A673 (cell line): ENCODE measurements around the gene TRAM2. TPM values are rescaled to one million over a fixed set of nuclear protein-coding genes. Genes with fewer than 3 reads are reported as not detected.

Source experiments
- BruUV-seq: library from RNA; stranded (reverse); fragments of 400-500 nt; replicated peaks from 2 replicates; lab custom pipeline; 2021; lab: Mats Ljungman, UMichigan
- CTCF ChIA-PET: fragments of 300-600 bp; sonication (Branson Sonifier 250); formaldehyde crosslinking; loops from one replicate; lab custom pipeline; 2022; ENCODE audit warnings: antibody characterized with exemption; lab: Charles Lee
- POLR2A ChIA-PET: fragments of 300-600 bp; sonication (Branson Sonifier 250); formaldehyde crosslinking; loops from one replicate; lab custom pipeline; 2022; ENCODE audit warnings: antibody characterized with exemption; ENCODE audit not compliant: low non-redundant PET; lab: Charles Lee
- DNase-seq: peaks from one replicate; pipeline ENCODE4 v3.0.0-alpha.2; 2015; ENCODE audit warnings: low spot score
- H3K27ac ChIP-seq: fragments of 200-600 bp; sonication (generic); 2 replicates; pipeline ENCODE4 v1.5.1; 2016; ENCODE audit warnings: mixed run types, low read depth, mild to moderate bottlenecking, mixed read lengths, antibody characterized with exemption, low read length; ENCODE audit not compliant: poor library complexity, severe bottlenecking
- H3K27me3 ChIP-seq: fragments of 200-600 bp; sonication (generic); replicated peaks from 2 replicates; pipeline ENCODE4 v1.6.1; 2017; ENCODE audit warnings: mixed run types, low read depth, mild to moderate bottlenecking, mixed read lengths, antibody characterized with exemption, low read length; ENCODE audit not compliant: insufficient read depth, poor library complexity
- H3K36me3 ChIP-seq: fragments of 200-600 bp; sonication (generic); 2 replicates; pipeline ENCODE4 v1.6.1; 2016; ENCODE audit warnings: mixed run types, mild to moderate bottlenecking, mixed read lengths, antibody characterized with exemption, low read length; ENCODE audit not compliant: insufficient read depth, poor library complexity, severe bottlenecking
- H3K4me1 ChIP-seq: fragments of 200-600 bp; sonication (generic); 2 replicates; pipeline ENCODE4 v1.6.1; 2017; ENCODE audit warnings: mixed run types, mild to moderate bottlenecking, mixed read lengths, antibody characterized with exemption, low read length; ENCODE audit not compliant: insufficient read depth, poor library complexity, severe bottlenecking
- H3K4me3 ChIP-seq: fragments of 200-600 bp; sonication (generic); 2 replicates; pipeline ENCODE4 v1.5.1; 2016; ENCODE audit warnings: low read depth, mixed run types, mild to moderate bottlenecking, mixed read lengths, low read length; ENCODE audit not compliant: poor library complexity, severe bottlenecking
- H3K9me3 ChIP-seq: fragments of 200-600 bp; sonication (generic); 2 replicates; pipeline ENCODE4 v1.6.1; 2016; ENCODE audit warnings: mixed run types, low read depth, mild to moderate bottlenecking, mixed read lengths, antibody characterized with exemption, low read length; ENCODE audit not compliant: poor library complexity, severe bottlenecking
- EZH2 ChIP-seq: fragments of 200-600 bp; sonication (generic); IDR thresholded peaks from 2 replicates; pipeline ENCODE4 v1.6.1; 2017; ENCODE audit warnings: borderline replicate concordance, low read depth, mild to moderate bottlenecking, mixed read lengths, antibody characterized with exemption, low read length; ENCODE audit not compliant: poor library complexity, severe bottlenecking
- intact Hi-C: fragments of 100-400 bp; cut with micrococcal nuclease; formaldehyde crosslinking; loops from one replicate; pipeline ENCODE4 v1.10.0; 2022; ENCODE audit not compliant: unreplicated experiment
- total RNA-seq: library from RNA; stranded (reverse); gene quantifications from 2 replicates; pipeline ENCODE4 v1.2.3, GENCODE V29; 2021
- TF ChIP-seq, protein P1 (sequence below): fragments of 300-800, 200-600 bp; sonication (generic); conservative IDR thresholded peaks from 2 replicates; pipeline ENCODE4 v1.5.1; 2017; ENCODE audit warnings: low read depth, mild to moderate bottlenecking, antibody characterized with exemption, low read length, moderate library complexity, mixed read lengths

The TRAM2 gene
- total RNA-seq, 1 experiment from 2014 or later = 21.9 TPM

DNA sequence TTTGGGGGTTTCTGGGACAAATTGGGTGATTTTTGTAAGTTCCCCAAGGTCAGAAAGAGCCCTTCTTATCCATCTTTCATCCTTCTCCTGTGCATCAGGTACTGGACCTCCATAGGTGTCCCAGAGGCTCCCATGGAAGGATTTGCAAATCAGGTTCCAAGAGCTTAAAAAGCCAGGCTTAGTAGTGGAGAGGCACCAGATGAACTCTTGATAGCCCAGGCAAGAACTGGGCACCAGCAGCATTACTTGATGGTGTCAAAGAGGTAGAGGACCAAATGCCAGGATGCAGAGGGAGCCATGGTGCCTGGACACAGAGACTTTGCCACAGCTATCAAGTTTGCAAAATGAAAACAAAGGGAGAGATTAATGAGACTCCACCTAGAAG, 20.9 kb upstream of the TRAM2 start:
- H3K27ac ChIP-seq = no peak overlapping the region
- intact Hi-C loops = loop anchor here (1.0 kb wide), 1 partner anchor 181 kb away; no protein-coding TSS in a partner anchor
- DNase-seq = no peak
- ChIA-PET POLR2A (no interaction called here), CTCF (interaction anchor here (0.5 to 1.1 kb wide), 6 partner anchors 9 to 190 kb away, joined by 3 to 8 read pairs (median 3); no protein-coding TSS in a partner anchor)
- no peaks in the 10 kb centered on the region for H3K36me3 ChIP-seq
- no peak overlapping the region for H3K4me3 ChIP-seq
- H3K27me3 ChIP-seq = no peaks in the 10 kb centered on the region
- no TSS peak for BruUV-seq
- TF ChIP-seq, protein P1, sequence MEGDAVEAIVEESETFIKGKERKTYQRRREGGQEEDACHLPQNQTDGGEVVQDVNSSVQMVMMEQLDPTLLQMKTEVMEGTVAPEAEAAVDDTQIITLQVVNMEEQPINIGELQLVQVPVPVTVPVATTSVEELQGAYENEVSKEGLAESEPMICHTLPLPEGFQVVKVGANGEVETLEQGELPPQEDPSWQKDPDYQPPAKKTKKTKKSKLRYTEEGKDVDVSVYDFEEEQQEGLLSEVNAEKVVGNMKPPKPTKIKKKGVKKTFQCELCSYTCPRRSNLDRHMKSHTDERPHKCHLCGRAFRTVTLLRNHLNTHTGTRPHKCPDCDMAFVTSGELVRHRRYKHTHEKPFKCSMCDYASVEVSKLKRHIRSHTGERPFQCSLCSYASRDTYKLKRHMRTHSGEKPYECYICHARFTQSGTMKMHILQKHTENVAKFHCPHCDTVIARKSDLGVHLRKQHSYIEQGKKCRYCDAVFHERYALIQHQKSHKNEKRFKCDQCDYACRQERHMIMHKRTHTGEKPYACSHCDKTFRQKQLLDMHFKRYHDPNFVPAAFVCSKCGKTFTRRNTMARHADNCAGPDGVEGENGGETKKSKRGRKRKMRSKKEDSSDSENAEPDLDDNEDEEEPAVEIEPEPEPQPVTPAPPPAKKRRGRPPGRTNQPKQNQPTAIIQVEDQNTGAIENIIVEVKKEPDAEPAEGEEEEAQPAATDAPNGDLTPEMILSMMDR = no peak
- no peak for TF ChIP-seq EZH2
- no peaks in the 10 kb centered on the region for H3K9me3 ChIP-seq
- peaks cover 20% of the 10 kb centered on the region for H3K4me1 ChIP-seq

DNA sequence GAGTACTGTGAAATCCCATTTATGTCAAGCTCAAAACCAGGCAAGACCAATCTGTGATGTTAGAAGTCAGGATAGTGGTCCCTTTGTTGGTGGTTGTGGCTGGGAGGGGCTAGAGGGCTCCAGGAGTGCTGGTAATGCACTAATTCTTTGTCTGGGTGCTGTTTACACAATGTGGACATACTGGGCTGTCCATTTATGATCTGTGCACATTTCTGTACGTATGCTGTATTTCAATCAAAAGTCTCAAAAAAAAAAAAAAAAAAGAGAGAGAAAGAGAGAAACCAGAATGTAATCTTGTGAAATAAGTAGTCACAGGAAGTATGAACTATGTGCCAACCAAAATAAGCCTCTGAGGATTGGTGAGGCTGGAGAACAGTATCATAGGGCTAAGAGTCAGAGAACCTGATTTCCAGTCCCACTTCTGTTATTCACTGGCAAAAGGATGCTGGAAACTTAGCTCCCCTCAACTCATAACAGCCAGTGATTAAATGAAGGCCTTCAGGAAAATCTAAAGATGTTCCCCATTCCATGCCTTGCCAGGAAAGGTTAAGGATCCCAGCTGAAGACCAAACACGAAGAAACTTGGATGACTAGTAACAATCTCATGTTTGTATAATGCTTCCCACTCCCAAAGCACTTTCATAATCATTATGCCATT, 19.6 kb upstream of the TRAM2 start:
- Histone ChIP-seq H3K27me3 (no peaks in the 10 kb centered on the region), H3K4me3 (no peak overlapping the region), H3K36me3 (no peaks in the 10 kb centered on the region), H3K4me1 (peaks cover 20% of the 10 kb centered on the region), H3K9me3 (no peaks in the 10 kb centered on the region), H3K27ac (no peak overlapping the region)
- TF ChIP-seq, protein P1 = no peak
- TF ChIP-seq EZH2 = no peak
- no peak for DNase-seq
- ChIA-PET POLR2A (no interaction called here), CTCF (no interaction called here)
- intact Hi-C loops = no loop called here
- no TSS peak for BruUV-seq

DNA sequence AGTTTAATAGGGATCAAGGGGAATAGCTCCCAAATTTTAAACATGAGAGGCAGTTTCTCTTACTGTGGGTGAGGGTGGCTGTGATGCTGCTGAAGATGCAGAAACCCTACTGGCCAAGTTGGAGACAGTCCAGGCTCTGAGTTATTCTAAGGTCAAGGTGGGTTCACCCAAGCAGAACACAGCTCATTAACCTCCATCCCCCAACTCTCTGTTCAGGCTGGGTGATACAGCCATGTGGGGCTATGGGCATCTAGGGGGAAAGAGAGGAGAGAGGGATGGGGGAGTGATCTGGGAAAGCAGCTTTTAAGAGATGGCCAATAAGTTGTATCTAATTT, 18.9 kb upstream of the TRAM2 start:
- H3K27me3 ChIP-seq = no peaks in the 10 kb centered on the region
- no peak for DNase-seq
- H3K9me3 ChIP-seq = no peaks in the 10 kb centered on the region
- H3K4me1 ChIP-seq = peaks cover 20% of the 10 kb centered on the region
- BruUV-seq = no TSS peak
- ChIA-PET POLR2A (no interaction called here), CTCF (no interaction called here)
- no peak overlapping the region for H3K27ac ChIP-seq
- H3K36me3 ChIP-seq = no peaks in the 10 kb centered on the region
- no peak for TF ChIP-seq EZH2
- TF ChIP-seq, protein P1 = no peak
- H3K4me3 ChIP-seq = no peak overlapping the region
- intact Hi-C loops = no loop called here
